Endothelial cell of umbilical vein (primary cell): ENCODE data around the gene DDX17. TPM values are rescaled to one million over a fixed set of nuclear protein-coding genes. Genes with fewer than 3 reads are reported as not detected.

Experiments used
- BruUV-seq: library from RNA; stranded (reverse); fragments of 400-500 nt; replicated peaks from 2 replicates; lab custom pipeline; 2021; lab: Mats Ljungman, UMichigan
- CTCF ChIA-PET: fragments of 300-600, 350-600 bp; sonication (Branson Sonifier 250); formaldehyde crosslinking; loops from one replicate; lab custom pipeline; 2021; ENCODE audit warnings: antibody characterized with exemption, inconsistent platforms; lab: Charles Lee
- POLR2A ChIA-PET: fragments of 300-600, 350-600 bp; sonication (Branson Sonifier 250); formaldehyde crosslinking; loops from one replicate; lab custom pipeline; 2021; ENCODE audit warnings: antibody characterized with exemption, inconsistent platforms; lab: Charles Lee
- DNase-seq: peaks from one replicate; pipeline ENCODE4 v3.0.0-alpha.2; 2011; ENCODE audit warnings: low read depth, low spot score
- FAIRE-seq: peaks from 2 replicates; lab custom pipeline; 2011; peaks lifted over from hg19 to GRCh38; lab: Jason Lieb, UNC
- H2AFZ ChIP-seq: 2 replicates; pipeline ENCODE4 v1.6.0; 2012; ENCODE audit warnings: low read depth, low read length, control low read depth, inconsistent platforms
- H3K27ac ChIP-seq: 2 replicates; pipeline ENCODE4 v1.5.1; 2011; ENCODE audit warnings: low read depth, mild to moderate bottlenecking, control low read depth, low read length, moderate library complexity; ENCODE audit not compliant: insufficient read depth
- H3K27me3 ChIP-seq, 2 experiments: 2 replicates each; pipeline versions ENCODE4 v1.6.0 to v1.6.1; 2011; ENCODE audit warnings: low read length in 2 of 2, mixed read lengths in 1 of 2; ENCODE audit not compliant: control insufficient read depth in 2 of 2, insufficient read depth in 2 of 2
- H3K36me3 ChIP-seq, 2 experiments: 2 replicates in 1 of 2; 3 replicates in 1 of 2; pipeline ENCODE4 v1.5.1; 2011; ENCODE audit warnings: low read length in 2 of 2, mild to moderate bottlenecking in 1 of 2, moderate library complexity in 1 of 2; ENCODE audit not compliant: control insufficient read depth in 2 of 2, insufficient read depth in 2 of 2; ENCODE audit errors: extremely low read depth in 1 of 2
- H3K4me1 ChIP-seq: 3 replicates; pipeline ENCODE4 v1.5.1; 2011; ENCODE audit warnings: mild to moderate bottlenecking, low read length; ENCODE audit not compliant: control insufficient read depth, insufficient read depth; ENCODE audit errors: extremely low read depth
- H3K4me2 ChIP-seq: 2 replicates; pipeline ENCODE4 v1.6.1; 2011; ENCODE audit warnings: low read length, control low read depth, mixed read lengths; ENCODE audit not compliant: insufficient read depth
- H3K4me3 ChIP-seq, 3 experiments: fragments of 200-600 bp in 1 of 3; sonication (generic), shearing (Covaris generic) in 1 of 3; replicated peaks in 1 of 3; 2 replicates each; pipeline ENCODE4 v1.5.1; 2011 to 2016; ENCODE audit warnings: control low read depth in 3 of 3, low read length in 3 of 3, mild to moderate bottlenecking in 2 of 3, inconsistent platforms in 1 of 3, low read depth in 1 of 3, moderate library complexity in 1 of 3; ENCODE audit not compliant: insufficient read depth in 1 of 3
- H3K79me2 ChIP-seq: 2 replicates; pipeline ENCODE4 v1.6.0; 2012; ENCODE audit warnings: low read length, inconsistent platforms; ENCODE audit not compliant: control insufficient read depth, insufficient read depth
- H3K9ac ChIP-seq: replicated peaks from 2 replicates; pipeline ENCODE3; 2011; ENCODE audit warnings: low read length, control low read depth; ENCODE audit not compliant: insufficient read depth; ENCODE audit errors: extremely low read depth
- H3K9me1 ChIP-seq: replicated peaks from 3 replicates; pipeline ENCODE4 v1.6.0; 2011; ENCODE audit warnings: mild to moderate bottlenecking, low read length; ENCODE audit not compliant: control insufficient read depth, insufficient read depth; ENCODE audit errors: extremely low read depth
- H3K9me3 ChIP-seq: replicated peaks from 2 replicates; pipeline ENCODE4 v1.5.1; 2012; ENCODE audit warnings: low read length, inconsistent platforms; ENCODE audit not compliant: control insufficient read depth, insufficient read depth
- H4K20me1 ChIP-seq: replicated peaks from 2 replicates; pipeline ENCODE3; 2011; ENCODE audit warnings: mild to moderate bottlenecking, low read length; ENCODE audit not compliant: control insufficient read depth, insufficient read depth; ENCODE audit errors: extremely low read depth
- CTCF ChIP-seq, 2 donors: IDR thresholded peaks; 1 replicate in 1 of 2; 2 replicates in 1 of 2; pipeline ENCODE4 v1.5.1; 2011; ENCODE audit warnings: low read length in 2 of 2, mild to moderate bottlenecking in 2 of 2, moderate library complexity in 2 of 2, control low read depth in 1 of 2, inconsistent platforms in 1 of 2, low read depth in 1 of 2; ENCODE audit not compliant: insufficient read depth in 1 of 2; ENCODE audit errors: extremely low read depth in 1 of 2
- EZH2 ChIP-seq: IDR thresholded peaks from 2 replicates; pipeline ENCODE4 v1.6.1; 2012; ENCODE audit warnings: borderline replicate concordance, low read depth, mild to moderate bottlenecking, moderate library complexity, low read length, inconsistent platforms; ENCODE audit not compliant: severe bottlenecking
- FOS ChIP-seq: IDR thresholded peaks from 2 replicates; pipeline ENCODE4 v1.6.1; 2011; ENCODE audit warnings: mild to moderate bottlenecking, low read length, moderate library complexity, borderline replicate concordance; ENCODE audit not compliant: insufficient read depth
- GATA2 ChIP-seq: IDR thresholded peaks from 2 replicates; pipeline ENCODE4 v1.7.0; 2011; ENCODE audit warnings: low read depth, mild to moderate bottlenecking, moderate library complexity, mixed read lengths, low read length; ENCODE audit not compliant: insufficient read length, insufficient read depth
- JUN ChIP-seq: IDR thresholded peaks from 2 replicates; pipeline ENCODE4 v1.6.1; 2011; ENCODE audit warnings: borderline replicate concordance, low read depth; ENCODE audit not compliant: insufficient read length, insufficient read depth
- MAX ChIP-seq: IDR thresholded peaks from 2 replicates; pipeline ENCODE4 v1.6.1; 2011; ENCODE audit not compliant: insufficient read depth, insufficient read length
- MYC ChIP-seq: IDR thresholded peaks from one replicate; pipeline ENCODE4 v1.6.1; 2011; ENCODE audit warnings: mild to moderate bottlenecking, low read depth, low read length
- POLR2A ChIP-seq: IDR thresholded peaks from 2 replicates; pipeline ENCODE4 v1.6.1; 2012; ENCODE audit warnings: low read depth, mild to moderate bottlenecking, control low read depth, low read length
- POLR2AphosphoS5 ChIP-seq: IDR thresholded peaks from 2 replicates; pipeline ENCODE4 v1.6.1; 2012; ENCODE audit warnings: low read depth, mild to moderate bottlenecking, control low read depth, low read length, moderate library complexity; ENCODE audit not compliant: insufficient read depth
- dilution Hi-C: fragments of 300-500 bp; cut with MboI; formaldehyde crosslinking; loops from one replicate; pipeline ENCODE4 v1.15.0; 2019; ENCODE audit warnings: low sequenced_read_pairs; ENCODE audit not compliant: extremely low pct_ligation_motif_present
- intact Hi-C: fragments of 100-400 bp; cut with micrococcal nuclease; formaldehyde crosslinking; loops from one replicate; pipeline ENCODE4 v1.10.0; 2022
- polyA plus RNA-seq, 4 experiments: library from polyadenylated mRNA; depleted of rRNA in 3 of 4; stranded (reverse) in 3 of 4; unstranded in 1 of 4; fragments of >200 nt; gene quantifications; 2 replicates each; pipeline versions ENCODE4 v1.2.1 to v1.2.3, GENCODE V29; 2011 to 2012; ENCODE audit warnings: missing spikeins in 1 of 4
- total RNA-seq: library from RNA; stranded (reverse); gene quantifications from 2 replicates; pipeline ENCODE4 v1.2.3, GENCODE V29; 2021

The DDX17 gene
- total and polyA plus RNA-seq, 2 donors (not counting 3 experiments of a cell fraction or from before 2014, with no cell fraction given): 393 to 402 TPM

- TF ChIP-seq POLR2A (no peak), EZH2 (no peak), MYC (no peak), JUN (no peak), MAX (no peak), CTCF (IDR thresholded peaks at IDR 0.05; ENCODE audit: extremely low read depth in 1 of 2, insufficient read depth in 1 of 2, low read depth in 1 of 2, low read length in 2 of 2) (no peak), FOS (no peak), POLR2AphosphoS5 (no peak), GATA2 (no peak)
- peaks cover 3% of the 10 kb centered on the region for H3K79me2 ChIP-seq
- no peaks in the 10 kb centered on the region for H4K20me1 ChIP-seq
- ChIA-PET POLR2A (no interaction called here), CTCF (interaction anchor here (1.2 kb wide), 1 partner anchor 14 kb away, joined by 3 read pairs; the partner anchor contains the start of gene KDELR3)
- H2AFZ ChIP-seq: no peak overlapping the region
- H3K27ac ChIP-seq: no peak overlapping the region
- peaks cover 48 to 57% of the 10 kb centered on the region in 2 experiments for H3K36me3 ChIP-seq
- FAIRE-seq (no peak), DNase-seq (no peak)
- H3K9me1 ChIP-seq: no peaks in the 10 kb centered on the region
- intact Hi-C loops: no loop called here
- H3K9ac ChIP-seq: no peak overlapping the region
- H3K27me3 ChIP-seq: no peaks in the 10 kb centered on the region
- TSS peak; percentile 42 for BruUV-seq
- dilution Hi-C loops: no loop called here
- H3K9me3 ChIP-seq: no peaks in the 10 kb centered on the region
- no peaks in the 10 kb centered on the region for H3K4me1 ChIP-seq
- no peak overlapping the region for H3K4me3 ChIP-seq
- H3K4me2 ChIP-seq: no peak overlapping the region
Observed at GRCh38 chr22:38482662-38483308, 23.3 kb downstream of the DDX17 start.
